HT-29 (cell line): Measurements from ENCODE around the gene AKAP13. TPM values are rescaled to one million over a fixed set of nuclear protein-coding genes. Genes with fewer than 3 reads are reported as not detected.
"Not testable (repeated sequence)": the region's sequence is repeated elsewhere in the genome, so short reads cannot be mapped to it uniquely, and the experiment has no call there.

Experiments used
- DNase-seq: peaks from one replicate; pipeline ENCODE4 v3.0.0-alpha.2; 2015; ENCODE audit warnings: low spot score
- small RNA-seq: library from RNA; depleted of rRNA; stranded (forward); fragments of <200 nt; gene quantifications from one replicate; pipeline ENCODE3, GENCODE V24; 2014
- total RNA-seq: library from RNA; depleted of rRNA; stranded (reverse); fragments of >200 nt; shearing (Covaris generic); gene quantifications from 2 replicates; pipeline ENCODE4 v1.2.3, GENCODE V29; 2014

AKAP13 gene
- total RNA-seq, 1 experiment from 2014 or later, result 108 TPM

DNA sequence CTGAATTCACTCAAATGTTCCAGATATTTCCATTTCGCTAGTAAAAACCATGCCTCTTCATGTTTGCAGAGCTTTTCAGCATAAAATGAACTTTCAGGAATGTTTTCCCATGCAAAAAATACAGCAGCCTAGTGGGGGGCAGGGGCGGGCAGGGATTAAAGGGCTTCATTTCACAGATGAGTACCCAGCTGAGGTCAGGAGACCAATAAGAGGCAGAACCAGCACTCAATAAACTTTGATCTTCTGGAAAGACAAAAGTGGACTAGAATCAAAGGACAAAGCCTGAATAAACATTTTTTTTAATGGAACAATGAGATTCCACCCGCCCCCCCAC, 406.3 kb downstream of the AKAP13 start:
- no peak for DNase-seq

DNA sequence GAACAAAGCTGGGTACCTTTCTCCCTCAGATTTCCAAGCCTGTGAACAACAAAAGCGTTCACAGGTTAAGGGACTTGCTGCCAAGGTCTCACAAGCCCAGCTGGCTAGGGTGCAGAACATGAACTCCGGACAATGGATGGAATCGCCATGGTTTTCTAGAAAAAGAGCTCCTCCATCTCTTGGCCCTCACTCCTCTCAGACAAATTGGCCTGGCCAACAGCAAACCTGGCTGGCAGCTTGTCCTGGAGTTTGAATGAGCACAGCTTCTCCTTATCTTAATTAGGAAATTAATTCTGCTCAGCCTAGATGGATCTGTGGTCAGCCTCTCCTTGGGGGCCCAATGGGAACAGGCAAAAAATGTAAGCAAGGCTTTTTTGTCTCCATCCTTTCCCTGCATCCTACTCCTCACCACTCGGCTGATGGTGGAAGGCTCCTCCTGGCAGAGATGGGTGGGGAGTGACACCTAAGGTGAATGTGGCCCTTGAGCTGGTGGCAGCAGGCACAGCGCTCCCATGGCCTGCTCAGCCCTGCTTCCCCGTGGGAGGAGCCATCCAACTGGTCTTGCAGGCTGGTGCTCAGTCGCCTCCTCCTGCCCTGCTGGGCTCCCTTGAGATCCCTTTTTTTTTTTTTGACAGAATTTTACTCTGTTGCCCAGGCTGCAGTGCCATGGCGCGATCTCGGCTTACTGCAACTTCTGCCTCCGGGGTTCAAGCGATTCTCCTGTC, 408.5 kb downstream of the AKAP13 start:
- DNase-seq, result peak; percentile 93

DNA sequence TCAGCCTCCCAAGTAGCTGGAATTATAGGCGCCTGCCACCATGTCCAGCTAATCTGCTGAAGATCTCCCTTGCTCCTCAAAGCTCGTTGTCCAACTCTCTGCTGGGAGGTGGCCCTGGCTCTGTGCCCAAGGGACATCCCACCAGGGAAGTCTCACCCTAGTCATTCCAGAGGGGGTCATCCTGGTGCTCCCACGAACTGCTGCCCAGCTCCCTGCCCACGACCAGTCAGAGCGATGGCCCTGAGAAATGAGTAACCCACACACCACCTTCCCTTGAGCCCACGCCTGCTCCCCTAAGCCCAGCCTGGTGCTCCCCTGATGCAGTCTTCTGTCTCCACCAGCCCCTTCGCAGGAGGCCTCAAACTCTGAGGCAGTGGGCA, 409.1 kb downstream of the AKAP13 start:
- no peak for DNase-seq

DNA sequence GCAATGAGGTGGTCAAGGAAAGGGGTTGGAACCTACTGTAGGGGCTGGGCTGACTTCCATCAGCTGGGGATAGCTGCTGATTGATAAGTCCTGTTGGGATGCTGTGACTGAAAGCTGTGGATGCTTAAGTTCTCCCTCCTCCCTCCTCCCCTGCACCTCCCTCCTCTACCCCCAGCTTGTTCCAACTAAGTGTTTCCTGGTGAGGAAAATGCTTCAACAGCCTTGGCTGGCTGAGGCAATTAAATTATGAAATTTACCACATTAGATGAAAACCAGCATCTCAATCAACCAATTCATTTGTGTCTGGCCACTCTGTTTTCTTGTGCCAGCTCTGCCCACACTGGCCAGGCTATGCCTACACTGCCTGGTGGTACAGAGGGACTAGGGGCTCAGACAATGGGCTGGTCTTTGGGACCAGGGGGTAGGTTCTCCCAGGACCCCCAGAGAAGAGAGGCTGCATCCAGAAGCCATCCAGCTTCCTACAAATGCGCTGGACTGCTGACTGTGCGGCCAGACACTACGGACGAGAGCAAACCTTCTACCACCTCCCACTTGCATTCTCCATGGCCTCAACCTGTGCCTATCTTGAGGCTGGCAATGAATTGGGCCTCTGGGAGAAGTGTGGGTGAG, 411.8 kb downstream of the AKAP13 start:
- no peak for DNase-seq

DNA sequence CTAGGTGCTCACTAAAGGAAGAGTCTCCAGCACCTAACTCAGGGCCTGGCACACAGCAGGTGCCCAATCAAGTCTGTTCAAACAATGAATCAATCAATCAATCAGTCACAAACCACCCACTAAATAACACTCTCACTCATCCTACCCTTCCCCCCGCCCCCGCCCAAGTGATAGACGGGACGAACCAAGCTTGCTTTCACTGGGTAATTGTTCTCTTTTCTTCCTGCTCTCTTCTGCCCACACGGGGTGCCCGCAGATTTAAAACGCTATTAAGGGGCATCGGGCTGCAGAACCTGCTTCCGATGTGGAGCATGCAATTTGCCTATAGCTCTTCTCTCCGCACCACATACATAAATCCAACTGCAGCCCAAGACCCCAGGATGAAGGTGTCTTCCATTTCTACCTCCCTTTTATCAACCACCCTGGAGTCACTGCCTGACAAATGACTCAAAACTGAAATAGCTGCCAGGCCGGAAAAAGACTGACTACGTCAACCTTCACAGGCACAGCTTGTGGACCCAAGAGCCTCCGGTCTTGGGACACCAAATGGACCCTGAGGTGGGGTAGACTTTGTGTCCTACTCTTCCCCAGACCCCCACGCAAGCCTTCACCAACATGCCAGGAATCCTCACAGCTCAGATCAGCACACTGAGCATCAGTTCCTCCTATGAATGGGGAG, 412.6 kb downstream of the AKAP13 start:
- peak; percentile 22 for DNase-seq

DNA sequence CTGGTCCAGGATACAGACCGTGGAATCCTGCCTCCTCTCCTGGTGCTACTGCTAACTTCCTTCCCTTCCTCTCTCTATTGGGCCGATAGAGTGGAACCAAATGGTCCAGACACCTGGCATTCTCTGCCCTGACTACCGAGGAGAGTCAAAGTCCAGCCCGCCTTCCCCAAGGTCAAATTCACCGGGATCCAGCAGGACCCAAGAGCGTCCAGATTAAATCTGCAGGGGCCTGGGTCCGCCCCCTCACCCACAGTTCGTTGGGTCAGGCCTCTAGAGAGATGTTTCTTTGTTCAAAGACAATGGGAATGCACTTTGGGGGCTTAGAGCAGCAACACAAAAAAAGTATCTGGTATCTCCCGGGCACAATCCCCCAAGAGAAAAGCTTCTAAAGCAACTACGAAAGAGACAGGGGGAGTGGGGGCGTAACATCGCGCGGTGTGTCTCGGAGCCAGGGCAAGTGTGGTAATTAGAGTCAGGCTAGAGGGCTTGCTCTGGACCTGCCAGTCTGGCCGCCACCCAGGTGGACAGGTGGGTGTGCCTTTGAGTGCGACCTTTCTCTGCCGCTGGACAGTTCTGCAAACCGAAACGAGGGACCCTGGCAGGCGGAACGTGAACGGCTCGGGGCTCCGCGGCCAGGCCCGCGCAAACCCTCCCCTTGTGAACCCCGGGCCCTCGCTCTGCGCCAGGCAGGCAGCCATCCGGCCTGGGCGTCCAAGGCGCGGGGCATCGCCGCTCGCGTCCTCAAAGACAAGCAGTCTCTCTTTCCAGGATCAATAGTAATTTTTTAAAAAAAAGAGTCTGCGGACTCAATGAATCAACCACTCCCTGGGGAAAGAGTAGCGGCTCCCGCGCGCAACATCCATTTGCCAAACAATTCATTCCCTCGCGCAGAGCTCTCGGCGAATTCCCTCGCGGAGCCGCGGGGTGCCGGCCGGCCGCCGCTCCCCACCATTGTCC, 413.5 kb downstream of the AKAP13 start:
- peak; percentile 39 for DNase-seq

DNA sequence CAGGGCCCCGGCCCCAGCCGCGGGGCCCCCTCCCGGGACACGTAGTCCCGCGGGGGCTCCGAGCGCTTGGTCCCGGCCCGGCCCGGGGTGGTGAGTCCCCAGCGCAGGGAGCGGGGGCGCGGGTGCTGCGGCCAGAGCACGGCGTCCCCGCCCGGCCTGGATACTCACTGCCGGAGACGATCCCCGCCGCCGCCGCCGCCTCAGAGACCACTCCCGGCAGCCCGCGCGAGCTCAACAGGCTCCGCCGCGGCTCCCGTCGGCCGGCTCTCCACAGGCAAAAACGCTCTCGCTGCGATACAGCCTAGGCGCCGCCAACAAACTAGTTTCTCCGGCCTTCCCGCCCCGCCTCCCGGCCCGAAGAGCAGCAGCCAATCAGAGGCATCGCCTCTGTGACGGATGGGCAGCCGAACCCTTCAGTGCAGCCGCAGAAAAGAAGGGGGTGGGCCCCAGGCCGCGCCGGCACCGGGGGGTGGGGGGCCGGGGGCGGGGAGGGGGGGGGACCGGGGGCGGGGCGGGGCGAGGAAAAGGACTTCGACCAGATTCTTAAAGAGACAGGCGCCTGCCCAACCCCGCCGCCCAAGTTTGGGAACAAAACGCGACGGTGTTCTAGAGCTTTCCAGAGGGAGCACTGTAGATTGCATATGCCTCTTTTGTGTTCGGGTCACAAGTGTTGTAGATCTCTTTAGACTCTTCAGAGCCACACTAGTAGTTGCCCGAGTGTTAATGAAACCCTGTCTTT, 414.4 kb downstream of the AKAP13 start, which contains the start of gene KLHL25:
KLHL25 (minus strand) TSS at position 328 of the 739 bp plus-strand sequence. CDS start 25,115 bp downstream, outside the sequence.
- DNase-seq, result peak; percentile 94

DNA sequence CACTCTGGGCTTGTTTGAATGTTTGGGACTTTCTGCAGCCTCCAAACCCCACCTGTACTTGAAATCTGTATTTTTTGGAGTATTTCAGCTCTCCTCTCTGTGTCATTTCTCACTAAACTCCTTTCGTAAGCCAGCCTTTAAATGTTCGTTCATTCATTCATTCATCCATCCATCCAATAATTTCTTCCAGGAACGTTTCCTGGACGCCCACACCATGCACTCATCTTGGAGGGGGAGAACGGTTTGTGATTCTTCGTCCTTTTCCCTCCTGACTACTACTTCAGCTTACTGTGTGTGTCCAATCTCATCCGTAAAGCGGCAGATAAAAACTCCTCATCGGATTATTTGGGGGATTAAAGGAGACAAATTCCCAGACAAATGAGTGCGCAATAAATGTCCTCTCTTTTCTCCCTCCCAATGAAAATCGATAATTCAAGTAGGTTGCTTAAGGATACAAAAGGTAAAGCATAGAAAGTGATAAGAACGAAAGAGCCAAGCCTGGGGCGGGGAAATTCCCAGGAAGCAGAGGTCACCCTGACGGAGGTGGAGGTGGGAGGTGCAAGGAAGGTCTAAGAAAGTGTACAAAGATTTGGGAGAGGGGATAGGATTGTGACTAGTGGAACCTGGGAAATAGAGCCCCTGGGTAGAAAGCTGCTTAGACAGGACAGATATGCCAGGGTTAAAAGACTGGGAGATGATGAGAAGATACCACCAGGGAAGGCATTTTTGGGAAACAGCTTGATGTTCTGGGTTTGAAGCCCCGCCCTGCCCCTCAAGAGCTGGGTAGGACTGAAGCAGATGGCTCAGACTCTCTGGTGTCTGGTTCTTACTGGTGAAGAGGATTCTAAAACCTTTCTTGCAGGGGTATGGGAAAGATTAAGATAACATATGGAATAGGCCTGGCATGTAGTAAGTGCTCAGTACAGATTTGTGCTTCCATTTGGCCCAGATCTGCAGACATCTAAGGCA, 415.2 kb downstream of the AKAP13 start:
- no peak for DNase-seq

DNA sequence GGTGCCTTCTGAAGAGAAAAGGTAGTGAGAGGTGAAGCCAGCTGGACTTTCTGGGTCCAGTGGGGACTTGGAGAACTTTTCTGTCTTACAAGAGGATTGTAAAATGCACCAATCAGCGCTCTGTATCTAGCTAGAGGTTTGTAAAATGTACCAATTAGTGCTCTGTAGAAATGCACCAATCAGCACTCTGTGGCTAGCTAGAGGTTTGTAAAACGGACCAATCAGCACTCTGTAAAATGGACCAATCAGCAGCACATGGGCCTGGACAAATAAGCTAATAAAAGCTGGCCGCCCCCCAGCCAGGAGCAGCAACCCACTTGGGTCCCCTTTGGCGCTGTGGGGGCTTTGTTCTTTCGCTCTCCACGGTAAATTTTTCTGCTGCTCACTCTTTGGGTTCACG, 416.0 kb downstream of the AKAP13 start:
- not testable (repeated sequence) for DNase-seq

Small RNAs within 50 kb of the gene (small RNA-seq; reads per million reads assigned to genes)
- gene AC021739.1 (not detected), gene MIR1276 (0.22 reads per million), gene RNU6-1280P (not detected), gene RNU7-79P (not detected)
